Endothelial cell of umbilical vein (primary cell): ENCODE results near the gene MTERF4. TPM values are rescaled to one million over a fixed set of nuclear protein-coding genes. Genes with fewer than 3 reads are reported as not detected.

Source experiments
- BruUV-seq: library from RNA; stranded (reverse); fragments of 400-500 nt; replicated peaks from 2 replicates; lab custom pipeline; 2021; lab: Mats Ljungman, UMichigan
- CTCF ChIA-PET: fragments of 300-600, 350-600 bp; sonication (Branson Sonifier 250); formaldehyde crosslinking; loops from one replicate; lab custom pipeline; 2021; ENCODE audit warnings: antibody characterized with exemption, inconsistent platforms; lab: Charles Lee
- POLR2A ChIA-PET: fragments of 300-600, 350-600 bp; sonication (Branson Sonifier 250); formaldehyde crosslinking; loops from one replicate; lab custom pipeline; 2021; ENCODE audit warnings: antibody characterized with exemption, inconsistent platforms; lab: Charles Lee
- DNase-seq: peaks from one replicate; pipeline ENCODE4 v3.0.0-alpha.2; 2011; ENCODE audit warnings: low read depth, low spot score
- FAIRE-seq: peaks from 2 replicates; lab custom pipeline; 2011; peaks lifted over from hg19 to GRCh38; lab: Jason Lieb, UNC
- H2AFZ ChIP-seq: 2 replicates; pipeline ENCODE4 v1.6.0; 2012; ENCODE audit warnings: low read depth, low read length, control low read depth, inconsistent platforms
- H3K27ac ChIP-seq: 2 replicates; pipeline ENCODE4 v1.5.1; 2011; ENCODE audit warnings: low read depth, mild to moderate bottlenecking, control low read depth, low read length, moderate library complexity; ENCODE audit not compliant: insufficient read depth
- H3K27me3 ChIP-seq, 2 experiments: 2 replicates each; pipeline versions ENCODE4 v1.6.0 to v1.6.1; 2011; ENCODE audit warnings: low read length in 2 of 2, mixed read lengths in 1 of 2; ENCODE audit not compliant: control insufficient read depth in 2 of 2, insufficient read depth in 2 of 2
- H3K36me3 ChIP-seq, 2 experiments: 2 replicates in 1 of 2; 3 replicates in 1 of 2; pipeline ENCODE4 v1.5.1; 2011; ENCODE audit warnings: low read length in 2 of 2, mild to moderate bottlenecking in 1 of 2, moderate library complexity in 1 of 2; ENCODE audit not compliant: control insufficient read depth in 2 of 2, insufficient read depth in 2 of 2; ENCODE audit errors: extremely low read depth in 1 of 2
- H3K4me1 ChIP-seq: 3 replicates; pipeline ENCODE4 v1.5.1; 2011; ENCODE audit warnings: mild to moderate bottlenecking, low read length; ENCODE audit not compliant: control insufficient read depth, insufficient read depth; ENCODE audit errors: extremely low read depth
- H3K4me2 ChIP-seq: 2 replicates; pipeline ENCODE4 v1.6.1; 2011; ENCODE audit warnings: low read length, control low read depth, mixed read lengths; ENCODE audit not compliant: insufficient read depth
- H3K4me3 ChIP-seq, 3 experiments: fragments of 200-600 bp in 1 of 3; sonication (generic), shearing (Covaris generic) in 1 of 3; replicated peaks in 1 of 3; 2 replicates each; pipeline ENCODE4 v1.5.1; 2011 to 2016; ENCODE audit warnings: control low read depth in 3 of 3, low read length in 3 of 3, mild to moderate bottlenecking in 2 of 3, inconsistent platforms in 1 of 3, low read depth in 1 of 3, moderate library complexity in 1 of 3; ENCODE audit not compliant: insufficient read depth in 1 of 3
- H3K79me2 ChIP-seq: 2 replicates; pipeline ENCODE4 v1.6.0; 2012; ENCODE audit warnings: low read length, inconsistent platforms; ENCODE audit not compliant: control insufficient read depth, insufficient read depth
- H3K9ac ChIP-seq: replicated peaks from 2 replicates; pipeline ENCODE3; 2011; ENCODE audit warnings: low read length, control low read depth; ENCODE audit not compliant: insufficient read depth; ENCODE audit errors: extremely low read depth
- H3K9me1 ChIP-seq: replicated peaks from 3 replicates; pipeline ENCODE4 v1.6.0; 2011; ENCODE audit warnings: mild to moderate bottlenecking, low read length; ENCODE audit not compliant: control insufficient read depth, insufficient read depth; ENCODE audit errors: extremely low read depth
- H3K9me3 ChIP-seq: replicated peaks from 2 replicates; pipeline ENCODE4 v1.5.1; 2012; ENCODE audit warnings: low read length, inconsistent platforms; ENCODE audit not compliant: control insufficient read depth, insufficient read depth
- H4K20me1 ChIP-seq: replicated peaks from 2 replicates; pipeline ENCODE3; 2011; ENCODE audit warnings: mild to moderate bottlenecking, low read length; ENCODE audit not compliant: control insufficient read depth, insufficient read depth; ENCODE audit errors: extremely low read depth
- CTCF ChIP-seq, 2 donors: IDR thresholded peaks; 1 replicate in 1 of 2; 2 replicates in 1 of 2; pipeline ENCODE4 v1.5.1; 2011; ENCODE audit warnings: low read length in 2 of 2, mild to moderate bottlenecking in 2 of 2, moderate library complexity in 2 of 2, control low read depth in 1 of 2, inconsistent platforms in 1 of 2, low read depth in 1 of 2; ENCODE audit not compliant: insufficient read depth in 1 of 2; ENCODE audit errors: extremely low read depth in 1 of 2
- EZH2 ChIP-seq: IDR thresholded peaks from 2 replicates; pipeline ENCODE4 v1.6.1; 2012; ENCODE audit warnings: borderline replicate concordance, low read depth, mild to moderate bottlenecking, moderate library complexity, low read length, inconsistent platforms; ENCODE audit not compliant: severe bottlenecking
- FOS ChIP-seq: IDR thresholded peaks from 2 replicates; pipeline ENCODE4 v1.6.1; 2011; ENCODE audit warnings: mild to moderate bottlenecking, low read length, moderate library complexity, borderline replicate concordance; ENCODE audit not compliant: insufficient read depth
- GATA2 ChIP-seq: IDR thresholded peaks from 2 replicates; pipeline ENCODE4 v1.7.0; 2011; ENCODE audit warnings: low read depth, mild to moderate bottlenecking, moderate library complexity, mixed read lengths, low read length; ENCODE audit not compliant: insufficient read length, insufficient read depth
- JUN ChIP-seq: IDR thresholded peaks from 2 replicates; pipeline ENCODE4 v1.6.1; 2011; ENCODE audit warnings: borderline replicate concordance, low read depth; ENCODE audit not compliant: insufficient read length, insufficient read depth
- MAX ChIP-seq: IDR thresholded peaks from 2 replicates; pipeline ENCODE4 v1.6.1; 2011; ENCODE audit not compliant: insufficient read depth, insufficient read length
- MYC ChIP-seq: IDR thresholded peaks from one replicate; pipeline ENCODE4 v1.6.1; 2011; ENCODE audit warnings: mild to moderate bottlenecking, low read depth, low read length
- POLR2A ChIP-seq: IDR thresholded peaks from 2 replicates; pipeline ENCODE4 v1.6.1; 2012; ENCODE audit warnings: low read depth, mild to moderate bottlenecking, control low read depth, low read length
- POLR2AphosphoS5 ChIP-seq: IDR thresholded peaks from 2 replicates; pipeline ENCODE4 v1.6.1; 2012; ENCODE audit warnings: low read depth, mild to moderate bottlenecking, control low read depth, low read length, moderate library complexity; ENCODE audit not compliant: insufficient read depth
- dilution Hi-C: fragments of 300-500 bp; cut with MboI; formaldehyde crosslinking; loops from one replicate; pipeline ENCODE4 v1.15.0; 2019; ENCODE audit warnings: low sequenced_read_pairs; ENCODE audit not compliant: extremely low pct_ligation_motif_present
- intact Hi-C: fragments of 100-400 bp; cut with micrococcal nuclease; formaldehyde crosslinking; loops from one replicate; pipeline ENCODE4 v1.10.0; 2022
- polyA plus RNA-seq, 4 experiments: library from polyadenylated mRNA; depleted of rRNA in 3 of 4; stranded (reverse) in 3 of 4; unstranded in 1 of 4; fragments of >200 nt; gene quantifications; 2 replicates each; pipeline versions ENCODE4 v1.2.1 to v1.2.3, GENCODE V29; 2011 to 2012; ENCODE audit warnings: missing spikeins in 1 of 4
- total RNA-seq: library from RNA; stranded (reverse); gene quantifications from 2 replicates; pipeline ENCODE4 v1.2.3, GENCODE V29; 2021

The MTERF4 gene
- total and polyA plus RNA-seq, 2 donors (not counting 3 experiments of a cell fraction or from before 2014, with no cell fraction given): 14.7 to 27.3 TPM

GRCh38 chr2:241149925-241150659, 48.0 kb upstream of the MTERF4 start, which contains the start of gene PPP1R7:
PPP1R7 (plus strand) TSS chr2:241150467; CDS start chr2:241150496, 29 bp downstream.
- H3K4me1 ChIP-seq: peaks cover 15% of the 10 kb centered on the region
- peak within 1 kb of the TSS; percentile 76 to 85 (median 78) for H3K4me3 ChIP-seq
- BruUV-seq: no TSS peak
- H3K27ac ChIP-seq: no peak within 1 kb of the TSS
- FAIRE-seq (peak; percentile 95), DNase-seq (peak; percentile 95)
- H2AFZ ChIP-seq: peak within 1 kb of the TSS; percentile 95
- H3K27me3 ChIP-seq: no peaks in the 10 kb centered on the region
- H3K9me3 ChIP-seq: no peaks in the 10 kb centered on the region
- peak within 1 kb of the TSS; percentile 40 for H3K9ac ChIP-seq
- POLR2A ChIA-PET: interaction anchor here (1.0 kb wide), 1 partner anchor 165 kb away, joined by 4 read pairs; the partner anchor contains the start of gene HDLBP
- H3K4me2 ChIP-seq: peak within 1 kb of the TSS; percentile 93
- intact Hi-C loops (loop anchor here (1.0 to 10.0 kb wide), 8 partner anchors 7 to 582 kb away; partner anchors contain the start of genes D2HGDH, HDLBP, MTERF4 and SEPTIN2), dilution Hi-C loops (no loop called here)
- TF ChIP-seq MYC (no peak), EZH2 (no peak), POLR2A (peak; percentile 74), MAX (peak; percentile 30), CTCF (IDR thresholded peaks at IDR 0.05; ENCODE audit: extremely low read depth in 1 of 2, insufficient read depth in 1 of 2, low read depth in 1 of 2, low read length in 2 of 2) (peak in 1 of 2 donors; percentile 16), FOS (no peak), POLR2AphosphoS5 (peak; percentile 67), JUN (no peak), GATA2 (no peak)
- peaks cover 13% of the 10 kb centered on the region for H3K79me2 ChIP-seq
- CTCF ChIA-PET: interaction anchor here (0.9 to 1.7 kb wide), 3 partner anchors 72 to 299 kb away, joined by 3 to 7 read pairs (median 3); no protein-coding TSS in a partner anchor
- H3K36me3 ChIP-seq: peaks cover 2% of the 10 kb centered on the region in 2 experiments
- no peaks in the 10 kb centered on the region for H4K20me1 ChIP-seq
- no peaks in the 10 kb centered on the region for H3K9me1 ChIP-seq
